ENCODE results near the gene STUM. TPM values are rescaled to one million over a fixed set of nuclear protein-coding genes. Genes with fewer than 3 reads are reported as not detected.

STUM gene
- total and polyA plus RNA-seq, 2 of the 8 experiments (the other 6 are each of a cell fraction or from before 2014, with no cell fraction given), result 0.76 to 1.2 TPM

DNA sequence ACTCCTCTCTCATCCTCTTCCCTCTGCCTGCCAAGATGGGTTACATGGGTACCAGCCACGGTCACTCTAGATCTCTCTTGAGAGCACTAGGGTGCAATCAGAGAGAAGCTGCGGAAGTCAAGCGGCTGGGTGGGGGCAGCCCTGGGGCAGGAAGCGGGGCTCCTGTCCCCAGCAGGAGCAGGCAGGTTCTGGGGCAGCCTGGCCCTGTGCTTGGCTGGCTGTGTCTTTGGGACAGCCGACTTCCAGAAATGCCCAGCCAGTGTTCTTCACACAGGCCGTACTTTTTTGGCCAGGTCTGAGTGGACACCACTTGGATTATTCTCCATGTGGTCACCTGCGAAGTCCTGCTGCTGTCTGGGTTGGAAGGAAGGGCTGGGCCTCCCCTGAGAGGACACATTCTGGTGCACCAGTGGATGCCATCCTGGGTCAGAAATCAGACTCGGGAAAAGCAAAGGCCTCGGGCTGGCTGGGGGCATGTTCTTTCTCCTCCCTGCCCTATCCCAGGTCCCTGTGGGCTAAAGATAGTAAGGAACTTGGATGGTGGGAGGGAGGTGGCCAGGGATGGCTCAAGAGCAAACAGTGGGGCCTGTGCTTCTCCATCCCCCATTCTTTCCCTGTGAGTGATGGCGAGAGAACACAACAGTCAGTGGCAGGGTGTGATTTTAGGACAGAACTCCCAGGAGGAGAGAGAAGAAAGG is 96.9 kb downstream of the STUM start:
- Histone ChIP-seq H3K9ac (replicated peaks in 1 of 4; ENCODE audit: extremely low read depth in 1 of 4, low read depth in 3 of 4, low read length in 3 of 4) (no peak overlapping the region), H3K79me1 (ENCODE audit: low read depth, low read length) (no peaks in the 10 kb centered on the region), H3K23me2 (ENCODE audit: low read depth, low read length) (no peaks in the 10 kb centered on the region), H4K5ac (ENCODE audit: insufficient read length, low read depth, low read length) (no peak overlapping the region), H3K23ac (ENCODE audit: insufficient read length) (no peak overlapping the region), H3K36me3 (ENCODE audit: control insufficient read depth in 2 of 4, insufficient read depth in 4 of 4, low read length in 3 of 4) (no peaks in the 10 kb centered on the region), H3K4me2 (ENCODE audit: insufficient read depth in 1 of 2, low read depth in 2 of 2, low read length in 2 of 2) (no peak overlapping the region), H2BK5ac (ENCODE audit: low read depth, low read length) (0 out of 2 replicates have a peak overlapping the region, but pooled peaks have one; percentile 35), H3K9me3 (ENCODE audit: insufficient read depth in 2 of 2, low read depth in 1 of 2, low read length in 1 of 2) (no peaks in the 10 kb centered on the region), H3K18ac (ENCODE audit: extremely low read depth, low read length) (no peak overlapping the region), H3K4me1 (replicated peaks in 1 of 4; ENCODE audit: control insufficient read depth in 3 of 4, insufficient read depth in 4 of 4, low read length in 3 of 4) (peaks cover 0 to 5% (median 2%) of the 10 kb centered on the region in 4 experiments; a peak in 4 of 7 replicates), H4K8ac (ENCODE audit: extremely low read depth, insufficient read depth, low read length) (no peak overlapping the region), H3K56ac (replicated peaks; ENCODE audit: insufficient read length, low read depth, low read length) (no peak overlapping the region), H3K79me2 (ENCODE audit: control insufficient read depth in 1 of 2, insufficient read depth in 2 of 2, low read length in 2 of 2) (no peaks in the 10 kb centered on the region), H3K27me3 (replicated peaks in 1 of 4; ENCODE audit: control insufficient read depth in 3 of 4, extremely low read depth in 1 of 4, insufficient read depth in 3 of 4, low read length in 3 of 4) (no peaks in the 10 kb centered on the region; a peak in 1 of 7 replicates), H2BK120ac (replicated peaks; ENCODE audit: low read depth, low read length) (no peak overlapping the region), H3K27ac (ENCODE audit: low read depth, low read length) (no peak overlapping the region), H2BK20ac (ENCODE audit: low read length) (no peak overlapping the region), H4K20me1 (replicated peaks in 1 of 2; ENCODE audit: control insufficient read depth in 1 of 2, insufficient read depth in 2 of 2, low read length in 2 of 2) (peaks cover 0 to 4% of the 10 kb centered on the region in 2 experiments), H3K4ac (replicated peaks; ENCODE audit: insufficient read length, low read depth, low read length) (no peak overlapping the region), H2BK12ac (ENCODE audit: low read depth, low read length) (0 out of 2 replicates have a peak overlapping the region, but pooled peaks have one; percentile 19), H3K14ac (ENCODE audit: insufficient read length) (no peak overlapping the region), H2AFZ (ENCODE audit: low read length) (no peak overlapping the region), H2BK15ac (ENCODE audit: low read length) (no peak overlapping the region), H3K4me3 (ENCODE audit: extremely low read depth in 1 of 4, insufficient read depth in 2 of 4, low read depth in 3 of 4, low read length in 4 of 4) (no peak overlapping the region), H2AK5ac (ENCODE audit: low read depth, low read length) (0 out of 2 replicates have a peak overlapping the region, but pooled peaks have one; percentile 28), H4K91ac (replicated peaks; ENCODE audit: insufficient read length, low read length) (no peak overlapping the region)
- FAIRE-seq, result no peak
- WGBS, 2 experiments (ENCODE audit: extremely low coverage in 1 of 2, insufficient coverage in 1 of 2, insufficient read length in 1 of 2, insufficient replicate concordance in 2 of 2, low coverage in 1 of 2, low lambda C conversion rate in 2 of 2, missing lambda C conversion rate in 1 of 2), result 89% methylated on average over 10 of the region's 10 CpGs; no CpG with 5 or more reads in 1 of the 2 experiments
- ChIA-PET CTCF (ENCODE audit: partially characterized antibody) (interaction anchor here (1.7 to 3.9 kb wide), 3 partner anchors 12 to 66 kb away, joined by 3 to 17 read pairs (median 5); no protein-coding TSS in a partner anchor), POLR2A (ENCODE audit: partially characterized antibody) (no interaction called here)
- DNase-seq (ENCODE audit: low read depth in 1 of 2, low spot score in 2 of 2), result no peak
- TF ChIP-seq TAF7 (optimal IDR thresholded peaks at IDR 0.05; ENCODE audit: borderline replicate concordance, low read depth, low read length) (no peak), ATF3 (IDR thresholded peaks at IDR 0.05; ENCODE audit: insufficient read depth, low read depth, low read length) (no peak), EP300 (IDR thresholded peaks at IDR 0.05; ENCODE audit: borderline replicate concordance in 1 of 2, low read depth in 2 of 2, low read length in 2 of 2) (no peak), HDAC6 (IDR thresholded peaks at IDR 0.05; ENCODE audit: low read depth, low read length) (no peak), CBX8 (IDR thresholded peaks at IDR 0.05; ENCODE audit: borderline replicate concordance, low read depth, low read length) (no peak), SAP30 (IDR thresholded peaks at IDR 0.05; ENCODE audit: insufficient read depth, insufficient replicate concordance, low read length) (no peak), TCF12 (IDR thresholded peaks at IDR 0.05; ENCODE audit: low read depth, low read length) (no peak), SIX5 (IDR thresholded peaks at IDR 0.05; ENCODE audit: low read depth, low read length) (no peak), POLR2AphosphoS5 (IDR thresholded peaks at IDR 0.05; ENCODE audit: low read depth, low read length) (no peak), CBX5 (IDR thresholded peaks at IDR 0.05; ENCODE audit: low read depth, low read length) (no peak)
- TF ChIP-seq, protein P1, sequence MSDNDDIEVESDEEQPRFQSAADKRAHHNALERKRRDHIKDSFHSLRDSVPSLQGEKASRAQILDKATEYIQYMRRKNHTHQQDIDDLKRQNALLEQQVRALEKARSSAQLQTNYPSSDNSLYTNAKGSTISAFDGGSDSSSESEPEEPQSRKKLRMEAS (IDR thresholded peaks at IDR 0.05), result no peak

Measured in H1 (cell line).